HEK293 (cell line): ENCODE data around the gene HDAC11.

Experiments
- CTCF ChIA-PET: fragments of 350-600 bp; formaldehyde crosslinking; extraction: SDS; loops from one replicate; lab custom pipeline; 2021; ENCODE audit warnings: antibody characterized with exemption; lab: Yijun Ruan, JAX
- POLR2A ChIA-PET: fragments of 300-600 bp; formaldehyde crosslinking; extraction: SDS; loops from one replicate; lab custom pipeline; 2020; ENCODE audit warnings: antibody characterized with exemption, inconsistent platforms; lab: Yijun Ruan, JAX
- H3K27ac ChIP-seq: fragments of 200-500 bp; sonication (Bioruptor generic); 2 replicates; pipeline ENCODE4 v1.5.1; 2014; ENCODE audit warnings: low read depth, low read length, control low read depth, inconsistent platforms; ENCODE audit errors: extremely low read depth
- H3K36me3 ChIP-seq, 2 experiments: fragments of 200-500 bp in 1 of 2; sonication (Bioruptor generic) in 1 of 2; 1 replicate in 1 of 2; 2 replicates in 1 of 2; pipeline ENCODE4 v1.5.1; 2014 to 2017; ENCODE audit warnings: inconsistent platforms in 2 of 2, low read length in 2 of 2; ENCODE audit not compliant: control insufficient read depth in 2 of 2, insufficient read depth in 1 of 2
- H3K4me1 ChIP-seq: fragments of 200-500 bp; sonication (Bioruptor generic); 2 replicates; pipeline ENCODE4 v1.5.1; 2014; ENCODE audit warnings: mild to moderate bottlenecking, low read length, inconsistent platforms; ENCODE audit not compliant: control insufficient read depth, insufficient read depth
- H3K4me3 ChIP-seq: 2 replicates; pipeline ENCODE4 v1.5.1; 2011; ENCODE audit warnings: low read depth, mild to moderate bottlenecking, control low read depth, low read length, moderate library complexity
- H3K9me3 ChIP-seq: fragments of 200-500 bp; sonication (Bioruptor generic); 2 replicates; pipeline ENCODE4 v1.5.1; 2014; ENCODE audit warnings: low read depth, low read length, inconsistent platforms; ENCODE audit not compliant: control insufficient read depth, insufficient read depth
- ZFHX2 ChIP-seq: fragments of 450-650 bp; formaldehyde crosslinking; conservative IDR thresholded peaks from 2 replicates; pipeline ENCODE4 v1.5.1; 2016; ENCODE audit warnings: missing biosample characterization, missing genetic modification characterization
- ZIC2 ChIP-seq: fragments of 450-650 bp; formaldehyde crosslinking; IDR thresholded peaks from 2 replicates; pipeline ENCODE4 v1.5.1; 2016; ENCODE audit warnings: missing biosample characterization, missing genetic modification characterization
- ZNF155 ChIP-seq: fragments of 450-650 bp; formaldehyde crosslinking; IDR thresholded peaks from 2 replicates; pipeline ENCODE4 v1.5.1; 2016; ENCODE audit warnings: missing biosample characterization, missing genetic modification characterization
- ZNF2 ChIP-seq: fragments of 450-650 bp; formaldehyde crosslinking; IDR thresholded peaks from 2 replicates; pipeline ENCODE4 v1.5.1; 2016; ENCODE audit warnings: missing biosample characterization, missing genetic modification characterization
- ZNF274 ChIP-seq, 2 experiments: fragments of 200-500 bp in 1 of 2; fragments of 450-650 bp in 1 of 2; sonication (Bioruptor generic) in 1 of 2; formaldehyde crosslinking in 1 of 2; IDR thresholded peaks; 2 replicates each; pipeline versions ENCODE4 v1.5.1 to v1.6.1; 2014 to 2016; ENCODE audit warnings: borderline replicate concordance in 1 of 2, inconsistent platforms in 1 of 2, low read length in 1 of 2, missing biosample characterization in 1 of 2, missing genetic modification characterization in 1 of 2
- ZNF48 ChIP-seq: fragments of 450-650 bp; formaldehyde crosslinking; IDR thresholded peaks from 2 replicates; pipeline ENCODE4 v1.5.1; 2016; ENCODE audit warnings: missing biosample characterization, missing genetic modification characterization
- ZNF514 ChIP-seq: fragments of 450-650 bp; formaldehyde crosslinking; IDR thresholded peaks from 2 replicates; pipeline ENCODE4 v1.5.1; 2016; ENCODE audit warnings: missing biosample characterization, missing genetic modification characterization
- ZNF600 ChIP-seq: fragments of 450-650 bp; formaldehyde crosslinking; IDR thresholded peaks from 2 replicates; pipeline ENCODE4 v1.5.1; 2016; ENCODE audit warnings: missing biosample characterization, missing genetic modification characterization
- ZNF610 ChIP-seq: fragments of 450-650 bp; formaldehyde crosslinking; IDR thresholded peaks from 2 replicates; pipeline ENCODE4 v1.5.1; 2016; ENCODE audit warnings: missing biosample characterization, missing genetic modification characterization, borderline replicate concordance
- ZNF660 ChIP-seq: fragments of 450-650 bp; IDR thresholded peaks from 2 replicates; pipeline ENCODE4 v1.5.1; 2018; ENCODE audit warnings: missing biosample characterization, mild to moderate bottlenecking, missing genetic modification characterization
- TF ChIP-seq, protein P1 (sequence below): fragments of 450-650 bp; formaldehyde crosslinking; IDR thresholded peaks from 2 replicates; pipeline ENCODE4 v1.5.1; 2016; ENCODE audit warnings: missing biosample characterization, missing genetic modification characterization
- TF ChIP-seq, protein P2 (sequence below): fragments of 450-650 bp; formaldehyde crosslinking; IDR thresholded peaks from 2 replicates; pipeline ENCODE4 v1.5.1; 2016; ENCODE audit warnings: missing biosample characterization, missing genetic modification characterization, low read depth
- TF ChIP-seq, protein P3 (sequence below): fragments of 450-650 bp; formaldehyde crosslinking; IDR thresholded peaks from 2 replicates; pipeline ENCODE4 v1.5.1; 2016; ENCODE audit warnings: missing biosample characterization, missing genetic modification characterization, borderline replicate concordance
- TF ChIP-seq, protein P4 (sequence below): fragments of 450-650 bp; formaldehyde crosslinking; IDR thresholded peaks from 2 replicates; pipeline ENCODE4 v1.5.0; 2017; ENCODE audit warnings: missing biosample characterization, missing genetic modification characterization, borderline replicate concordance
- TF ChIP-seq, protein P5 (sequence below): fragments of 450-650 bp; formaldehyde crosslinking; IDR thresholded peaks from 2 replicates; pipeline ENCODE4 v1.5.1; 2016; ENCODE audit warnings: missing biosample characterization, missing genetic modification characterization

HDAC11 gene

DNA sequence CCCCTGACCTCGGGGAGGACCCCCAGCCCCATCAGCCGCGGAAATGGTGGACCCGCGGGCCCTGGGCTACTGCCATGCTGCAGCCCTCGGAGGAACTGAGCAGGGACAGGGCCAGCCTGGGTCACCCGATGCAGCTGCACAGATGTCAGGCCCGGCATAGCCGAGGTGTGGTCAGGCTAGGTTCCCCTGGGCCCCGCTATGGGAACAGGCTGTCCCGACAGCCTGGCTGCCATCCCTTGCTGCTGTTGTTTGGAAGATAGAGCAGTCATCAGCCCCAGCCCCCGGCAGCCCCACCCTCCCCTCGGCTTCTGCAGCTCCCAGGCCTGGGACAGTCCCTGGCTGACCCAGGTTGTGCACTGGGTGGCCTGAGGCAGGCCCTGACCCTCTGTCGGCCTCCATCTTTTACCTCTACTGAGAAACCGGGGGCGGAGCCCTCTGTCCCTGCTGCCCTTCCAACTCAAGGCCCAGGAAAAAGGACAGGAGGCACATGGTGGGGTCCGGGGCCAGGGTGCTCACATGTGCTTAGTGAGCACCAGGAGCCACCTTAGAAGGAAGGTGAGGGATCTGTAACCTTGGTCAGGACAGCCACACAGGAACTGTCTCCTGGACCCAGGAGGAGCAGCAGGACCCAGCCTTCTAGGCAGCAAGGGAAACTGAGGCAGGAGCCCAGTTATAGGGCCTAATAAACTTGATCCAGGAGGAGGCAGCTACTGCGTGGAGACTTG, 37.3 kb downstream of the HDAC11 start:
- no peak overlapping the region for H3K27ac ChIP-seq
- POLR2A ChIA-PET = no interaction called here
- CTCF ChIA-PET = interaction anchor here (0.9 kb wide), 1 partner anchor 132 kb away, joined by 3 read pairs; no protein-coding TSS in a partner anchor
- H3K4me3 ChIP-seq = no peak overlapping the region
- H3K9me3 ChIP-seq = no peaks in the 10 kb centered on the region
- no peak for TF ChIP-seq ZNF610
- TF ChIP-seq, protein P1, sequence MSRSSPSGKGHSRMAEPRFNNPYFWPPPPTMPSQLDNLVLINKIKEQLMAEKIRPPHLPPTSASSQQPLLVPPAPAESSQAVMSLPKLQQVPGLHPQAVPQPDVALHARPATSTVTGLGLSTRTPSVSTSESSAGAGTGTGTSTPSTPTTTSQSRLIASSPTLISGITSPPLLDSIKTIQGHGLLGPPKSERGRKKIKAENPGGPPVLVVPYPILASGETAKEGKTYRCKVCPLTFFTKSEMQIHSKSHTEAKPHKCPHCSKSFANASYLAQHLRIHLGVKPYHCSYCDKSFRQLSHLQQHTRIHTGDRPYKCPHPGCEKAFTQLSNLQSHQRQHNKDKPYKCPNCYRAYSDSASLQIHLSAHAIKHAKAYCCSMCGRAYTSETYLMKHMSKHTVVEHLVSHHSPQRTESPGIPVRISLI = no peak
- no peaks in the 10 kb centered on the region for H3K4me1 ChIP-seq
- no peaks in the 10 kb centered on the region for H3K36me3 ChIP-seq

DNA sequence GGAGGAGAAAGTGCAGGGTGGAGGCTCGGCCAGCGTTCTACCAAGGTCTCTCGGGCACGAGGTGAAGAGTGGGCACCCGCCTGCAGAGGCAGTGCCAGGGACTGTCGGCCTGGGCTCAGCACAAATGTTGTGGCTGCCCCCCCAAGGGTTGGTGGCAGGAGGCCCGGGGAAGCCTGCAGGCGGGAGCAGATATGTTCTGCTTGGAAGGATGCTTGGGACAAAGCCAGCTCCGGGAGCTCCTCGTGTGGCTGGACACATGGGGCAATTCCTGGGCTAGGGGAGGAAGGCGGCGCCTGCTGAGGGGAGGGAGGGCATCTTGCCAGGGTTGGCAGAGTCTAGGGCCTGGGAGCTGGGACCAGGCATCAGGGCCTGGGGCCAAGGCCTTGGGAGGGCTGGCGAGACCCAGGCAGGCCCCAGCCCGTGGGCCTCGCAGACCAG, 38.4 kb downstream of the HDAC11 start:
- no peaks in the 10 kb centered on the region for H3K4me1 ChIP-seq
- ChIA-PET CTCF (interaction anchor here (0.6 kb wide), 1 partner anchor 16 kb away, joined by 3 read pairs; no protein-coding TSS in a partner anchor), POLR2A (no interaction called here)
- no peak overlapping the region for H3K27ac ChIP-seq
- H3K36me3 ChIP-seq = no peaks in the 10 kb centered on the region
- no peaks in the 10 kb centered on the region for H3K9me3 ChIP-seq
- no peak overlapping the region for H3K4me3 ChIP-seq
- TF ChIP-seq ZIC2 = peak; percentile 60
- TF ChIP-seq ZNF600 (tag by site-specific recombination) = no peak

DNA sequence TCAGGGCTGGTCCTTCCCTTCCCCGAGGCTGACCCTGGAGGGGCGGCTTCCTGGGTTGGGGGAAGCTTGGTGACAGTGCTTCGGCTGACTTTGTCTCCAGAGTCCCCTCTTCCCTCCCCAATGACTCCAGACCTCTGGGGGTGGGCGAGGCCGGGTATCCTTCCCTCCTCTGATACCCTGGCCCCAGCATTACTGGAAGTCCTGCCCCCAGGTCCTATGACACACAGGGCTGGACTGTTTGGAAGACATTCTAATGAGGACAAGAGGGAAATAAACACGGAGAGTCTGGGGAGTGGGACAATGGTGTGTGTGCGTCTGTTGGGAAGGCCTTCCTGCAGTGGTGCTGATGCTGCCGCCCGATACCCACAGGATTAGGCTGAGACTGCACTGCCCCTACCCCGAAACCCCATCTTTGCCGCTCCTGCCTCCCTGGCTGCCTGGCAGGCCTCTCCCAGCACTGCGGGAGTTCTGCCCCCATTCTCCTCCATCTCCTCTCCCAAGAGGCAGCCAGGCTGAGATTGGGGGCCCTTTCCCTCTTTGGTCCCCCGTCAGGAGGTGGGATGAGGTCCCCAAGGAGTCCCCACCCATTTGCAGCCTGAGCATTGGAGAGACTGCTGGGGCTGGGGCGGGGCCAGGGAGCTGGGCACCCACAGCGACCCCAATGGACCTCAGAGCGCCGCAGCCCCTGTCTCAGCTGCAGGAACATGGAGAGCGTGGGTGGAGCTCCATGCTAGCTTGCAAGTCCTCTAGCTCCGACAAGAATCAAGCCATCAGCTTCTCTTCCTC, 39.1 kb downstream of the HDAC11 start:
- TF ChIP-seq, protein P2, sequence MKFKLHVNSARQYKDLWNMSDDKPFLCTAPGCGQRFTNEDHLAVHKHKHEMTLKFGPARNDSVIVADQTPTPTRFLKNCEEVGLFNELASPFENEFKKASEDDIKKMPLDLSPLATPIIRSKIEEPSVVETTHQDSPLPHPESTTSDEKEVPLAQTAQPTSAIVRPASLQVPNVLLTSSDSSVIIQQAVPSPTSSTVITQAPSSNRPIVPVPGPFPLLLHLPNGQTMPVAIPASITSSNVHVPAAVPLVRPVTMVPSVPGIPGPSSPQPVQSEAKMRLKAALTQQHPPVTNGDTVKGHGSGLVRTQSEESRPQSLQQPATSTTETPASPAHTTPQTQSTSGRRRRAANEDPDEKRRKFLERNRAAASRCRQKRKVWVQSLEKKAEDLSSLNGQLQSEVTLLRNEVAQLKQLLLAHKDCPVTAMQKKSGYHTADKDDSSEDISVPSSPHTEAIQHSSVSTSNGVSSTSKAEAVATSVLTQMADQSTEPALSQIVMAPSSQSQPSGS (tag by site-specific recombination) = no peak
- TF ChIP-seq, protein P3, sequence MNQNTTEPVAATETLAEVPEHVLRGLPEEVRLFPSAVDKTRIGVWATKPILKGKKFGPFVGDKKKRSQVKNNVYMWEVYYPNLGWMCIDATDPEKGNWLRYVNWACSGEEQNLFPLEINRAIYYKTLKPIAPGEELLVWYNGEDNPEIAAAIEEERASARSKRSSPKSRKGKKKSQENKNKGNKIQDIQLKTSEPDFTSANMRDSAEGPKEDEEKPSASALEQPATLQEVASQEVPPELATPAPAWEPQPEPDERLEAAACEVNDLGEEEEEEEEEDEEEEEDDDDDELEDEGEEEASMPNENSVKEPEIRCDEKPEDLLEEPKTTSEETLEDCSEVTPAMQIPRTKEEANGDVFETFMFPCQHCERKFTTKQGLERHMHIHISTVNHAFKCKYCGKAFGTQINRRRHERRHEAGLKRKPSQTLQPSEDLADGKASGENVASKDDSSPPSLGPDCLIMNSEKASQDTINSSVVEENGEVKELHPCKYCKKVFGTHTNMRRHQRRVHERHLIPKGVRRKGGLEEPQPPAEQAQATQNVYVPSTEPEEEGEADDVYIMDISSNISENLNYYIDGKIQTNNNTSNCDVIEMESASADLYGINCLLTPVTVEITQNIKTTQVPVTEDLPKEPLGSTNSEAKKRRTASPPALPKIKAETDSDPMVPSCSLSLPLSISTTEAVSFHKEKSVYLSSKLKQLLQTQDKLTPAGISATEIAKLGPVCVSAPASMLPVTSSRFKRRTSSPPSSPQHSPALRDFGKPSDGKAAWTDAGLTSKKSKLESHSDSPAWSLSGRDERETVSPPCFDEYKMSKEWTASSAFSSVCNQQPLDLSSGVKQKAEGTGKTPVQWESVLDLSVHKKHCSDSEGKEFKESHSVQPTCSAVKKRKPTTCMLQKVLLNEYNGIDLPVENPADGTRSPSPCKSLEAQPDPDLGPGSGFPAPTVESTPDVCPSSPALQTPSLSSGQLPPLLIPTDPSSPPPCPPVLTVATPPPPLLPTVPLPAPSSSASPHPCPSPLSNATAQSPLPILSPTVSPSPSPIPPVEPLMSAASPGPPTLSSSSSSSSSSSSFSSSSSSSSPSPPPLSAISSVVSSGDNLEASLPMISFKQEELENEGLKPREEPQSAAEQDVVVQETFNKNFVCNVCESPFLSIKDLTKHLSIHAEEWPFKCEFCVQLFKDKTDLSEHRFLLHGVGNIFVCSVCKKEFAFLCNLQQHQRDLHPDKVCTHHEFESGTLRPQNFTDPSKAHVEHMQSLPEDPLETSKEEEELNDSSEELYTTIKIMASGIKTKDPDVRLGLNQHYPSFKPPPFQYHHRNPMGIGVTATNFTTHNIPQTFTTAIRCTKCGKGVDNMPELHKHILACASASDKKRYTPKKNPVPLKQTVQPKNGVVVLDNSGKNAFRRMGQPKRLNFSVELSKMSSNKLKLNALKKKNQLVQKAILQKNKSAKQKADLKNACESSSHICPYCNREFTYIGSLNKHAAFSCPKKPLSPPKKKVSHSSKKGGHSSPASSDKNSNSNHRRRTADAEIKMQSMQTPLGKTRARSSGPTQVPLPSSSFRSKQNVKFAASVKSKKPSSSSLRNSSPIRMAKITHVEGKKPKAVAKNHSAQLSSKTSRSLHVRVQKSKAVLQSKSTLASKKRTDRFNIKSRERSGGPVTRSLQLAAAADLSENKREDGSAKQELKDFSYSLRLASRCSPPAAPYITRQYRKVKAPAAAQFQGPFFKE (tag by site-specific recombination) = no peak
- TF ChIP-seq, protein P4, sequence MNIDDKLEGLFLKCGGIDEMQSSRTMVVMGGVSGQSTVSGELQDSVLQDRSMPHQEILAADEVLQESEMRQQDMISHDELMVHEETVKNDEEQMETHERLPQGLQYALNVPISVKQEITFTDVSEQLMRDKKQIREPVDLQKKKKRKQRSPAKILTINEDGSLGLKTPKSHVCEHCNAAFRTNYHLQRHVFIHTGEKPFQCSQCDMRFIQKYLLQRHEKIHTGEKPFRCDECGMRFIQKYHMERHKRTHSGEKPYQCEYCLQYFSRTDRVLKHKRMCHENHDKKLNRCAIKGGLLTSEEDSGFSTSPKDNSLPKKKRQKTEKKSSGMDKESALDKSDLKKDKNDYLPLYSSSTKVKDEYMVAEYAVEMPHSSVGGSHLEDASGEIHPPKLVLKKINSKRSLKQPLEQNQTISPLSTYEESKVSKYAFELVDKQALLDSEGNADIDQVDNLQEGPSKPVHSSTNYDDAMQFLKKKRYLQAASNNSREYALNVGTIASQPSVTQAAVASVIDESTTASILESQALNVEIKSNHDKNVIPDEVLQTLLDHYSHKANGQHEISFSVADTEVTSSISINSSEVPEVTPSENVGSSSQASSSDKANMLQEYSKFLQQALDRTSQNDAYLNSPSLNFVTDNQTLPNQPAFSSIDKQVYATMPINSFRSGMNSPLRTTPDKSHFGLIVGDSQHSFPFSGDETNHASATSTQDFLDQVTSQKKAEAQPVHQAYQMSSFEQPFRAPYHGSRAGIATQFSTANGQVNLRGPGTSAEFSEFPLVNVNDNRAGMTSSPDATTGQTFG (tag by site-specific recombination) = no peak
- TF ChIP-seq ZNF514 (tag by site-specific recombination) (no peak), ZNF274 (IDR thresholded peaks at IDR 0.05; ENCODE audit: low read length) (no peak), ZNF274 (tag by site-specific recombination; IDR thresholded peaks at IDR 0.05; ENCODE audit: borderline replicate concordance) (no peak), ZNF2 (tag by site-specific recombination) (no peak), ZNF660 (no peak), ZNF155 (tag by site-specific recombination) (no peak), ZNF48 (tag by site-specific recombination) (no peak), ZFHX2 (tag by site-specific recombination) (no peak)
- TF ChIP-seq, protein P5, sequence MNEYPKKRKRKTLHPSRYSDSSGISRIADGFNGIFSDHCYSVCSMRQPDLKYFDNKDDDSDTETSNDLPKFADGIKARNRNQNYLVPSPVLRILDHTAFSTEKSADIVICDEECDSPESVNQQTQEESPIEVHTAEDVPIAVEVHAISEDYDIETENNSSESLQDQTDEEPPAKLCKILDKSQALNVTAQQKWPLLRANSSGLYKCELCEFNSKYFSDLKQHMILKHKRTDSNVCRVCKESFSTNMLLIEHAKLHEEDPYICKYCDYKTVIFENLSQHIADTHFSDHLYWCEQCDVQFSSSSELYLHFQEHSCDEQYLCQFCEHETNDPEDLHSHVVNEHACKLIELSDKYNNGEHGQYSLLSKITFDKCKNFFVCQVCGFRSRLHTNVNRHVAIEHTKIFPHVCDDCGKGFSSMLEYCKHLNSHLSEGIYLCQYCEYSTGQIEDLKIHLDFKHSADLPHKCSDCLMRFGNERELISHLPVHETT (tag by site-specific recombination) = no peak
- no peaks in the 10 kb centered on the region for H3K4me1 ChIP-seq
- CTCF ChIA-PET = interaction anchor here (1.5 kb wide), 1 partner anchor 23 kb away, joined by 4 read pairs; no protein-coding TSS in a partner anchor
- POLR2A ChIA-PET = no interaction called here
- H3K27ac ChIP-seq = no peak overlapping the region
- H3K36me3 ChIP-seq = no peaks in the 10 kb centered on the region
- H3K9me3 ChIP-seq = no peaks in the 10 kb centered on the region
- no peak overlapping the region for H3K4me3 ChIP-seq
